GM12878 (cell line): ENCODE measurements around the gene OPCML.

Experiments used
- ASH2L ChIP-seq: fragments of 300-600, 200-600 bp; sonication (generic); IDR thresholded peaks from 2 replicates; pipeline ENCODE4 v1.6.1; 2017; ENCODE audit warnings: low read depth, mild to moderate bottlenecking, borderline replicate concordance
- CHD4 ChIP-seq: fragments of 200-600 bp; sonication (generic); IDR thresholded peaks from 2 replicates; pipeline ENCODE4 v1.6.1; 2016; ENCODE audit warnings: mild to moderate bottlenecking
- EP300 ChIP-seq, 2 experiments: fragments of 150-350 bp in 1 of 2; IDR thresholded peaks; 2 replicates each; pipeline ENCODE4 v1.6.1; 2011 to 2012; ENCODE audit warnings: low read depth in 2 of 2, low read length in 2 of 2, borderline replicate concordance in 1 of 2, improper control_type of control experiment in 1 of 2, inconsistent platforms in 1 of 2; ENCODE audit not compliant: control insufficient read depth in 1 of 2
- EZH2 ChIP-seq: IDR thresholded peaks from 2 replicates; pipeline ENCODE4 v1.6.1; 2012; ENCODE audit warnings: low read depth, mild to moderate bottlenecking, control low read depth, inconsistent platforms, low read length, borderline replicate concordance; ENCODE audit not compliant: control insufficient read depth
- GABPA ChIP-seq: IDR thresholded peaks from 2 replicates; pipeline ENCODE4 v1.6.1; 2014; ENCODE audit warnings: antibody characterized with exemption, low read depth, mild to moderate bottlenecking, inconsistent platforms
- HDGF ChIP-seq: fragments of 450-650 bp; IDR thresholded peaks from 2 replicates; pipeline ENCODE4 v1.6.1; 2016; ENCODE audit warnings: antibody characterized with exemption
- MXI1 ChIP-seq: fragments of 150-350 bp; IDR thresholded peaks from 2 replicates; pipeline ENCODE4 v1.6.1; 2011; ENCODE audit warnings: low read depth, mild to moderate bottlenecking, inconsistent platforms, low read length, improper control_type of control experiment
- POLR2A ChIP-seq: IDR thresholded peaks from 2 replicates; pipeline ENCODE4 v1.6.1; 2011; ENCODE audit warnings: low read depth, mild to moderate bottlenecking, low read length
- POLR2AphosphoS5 ChIP-seq: IDR thresholded peaks from 2 replicates; pipeline ENCODE4 v1.6.1; 2011; ENCODE audit warnings: mild to moderate bottlenecking, low read length, inconsistent platforms
- RFX5 ChIP-seq: IDR thresholded peaks from 2 replicates; pipeline ENCODE4 v1.6.1; 2011; ENCODE audit warnings: low read depth, low read length, improper control_type of control experiment
- TAF1 ChIP-seq: IDR thresholded peaks from 2 replicates; pipeline ENCODE4 v1.6.1; 2011; ENCODE audit warnings: mild to moderate bottlenecking, low read depth, low read length, borderline replicate concordance
- ZNF274 ChIP-seq: IDR thresholded peaks from one replicate; pipeline ENCODE4 v1.8.0; 2011; ENCODE audit not compliant: insufficient read length, insufficient read depth
- TF ChIP-seq, protein P1 (sequence below), 3 experiments: IDR thresholded peaks in 2 of 3; conservative IDR thresholded peaks in 1 of 3; 2 replicates each; pipeline ENCODE4 v1.5.1; 2011; ENCODE audit warnings: low read depth in 3 of 3, low read length in 3 of 3, mild to moderate bottlenecking in 3 of 3, control low read depth in 2 of 3, moderate library complexity in 2 of 3, inconsistent platforms in 1 of 3, mixed read lengths in 1 of 3; ENCODE audit not compliant: control insufficient read depth in 2 of 3, insufficient read depth in 1 of 3; ENCODE audit errors: extremely low read depth in 1 of 3
- TF ChIP-seq, protein P2 (sequence below): IDR thresholded peaks from 2 replicates; pipeline ENCODE4 v1.6.1; 2012; ENCODE audit warnings: low read length, inconsistent platforms

DNA sequence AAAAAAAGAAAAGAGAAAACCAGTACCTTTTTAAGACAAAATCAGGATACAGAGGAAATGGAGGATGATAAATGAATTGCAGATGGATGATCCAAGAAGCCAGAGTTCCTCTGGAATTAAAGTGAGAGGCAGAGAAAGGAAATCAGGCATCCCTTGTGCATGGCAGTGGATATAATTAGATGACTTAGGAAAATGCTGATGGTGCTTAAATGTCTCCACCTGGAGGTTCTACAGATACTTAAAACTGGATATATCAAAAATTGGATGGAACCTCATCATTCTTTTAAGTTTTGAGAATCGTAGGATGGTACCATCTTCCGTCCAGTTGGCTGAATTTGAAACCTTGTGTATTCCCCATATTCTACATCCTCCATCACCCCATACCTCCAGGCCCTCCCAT, 1121.9 kb downstream of the OPCML start:
- TF ChIP-seq GABPA: no peak
- TF ChIP-seq, protein P1, sequence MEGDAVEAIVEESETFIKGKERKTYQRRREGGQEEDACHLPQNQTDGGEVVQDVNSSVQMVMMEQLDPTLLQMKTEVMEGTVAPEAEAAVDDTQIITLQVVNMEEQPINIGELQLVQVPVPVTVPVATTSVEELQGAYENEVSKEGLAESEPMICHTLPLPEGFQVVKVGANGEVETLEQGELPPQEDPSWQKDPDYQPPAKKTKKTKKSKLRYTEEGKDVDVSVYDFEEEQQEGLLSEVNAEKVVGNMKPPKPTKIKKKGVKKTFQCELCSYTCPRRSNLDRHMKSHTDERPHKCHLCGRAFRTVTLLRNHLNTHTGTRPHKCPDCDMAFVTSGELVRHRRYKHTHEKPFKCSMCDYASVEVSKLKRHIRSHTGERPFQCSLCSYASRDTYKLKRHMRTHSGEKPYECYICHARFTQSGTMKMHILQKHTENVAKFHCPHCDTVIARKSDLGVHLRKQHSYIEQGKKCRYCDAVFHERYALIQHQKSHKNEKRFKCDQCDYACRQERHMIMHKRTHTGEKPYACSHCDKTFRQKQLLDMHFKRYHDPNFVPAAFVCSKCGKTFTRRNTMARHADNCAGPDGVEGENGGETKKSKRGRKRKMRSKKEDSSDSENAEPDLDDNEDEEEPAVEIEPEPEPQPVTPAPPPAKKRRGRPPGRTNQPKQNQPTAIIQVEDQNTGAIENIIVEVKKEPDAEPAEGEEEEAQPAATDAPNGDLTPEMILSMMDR (IDR thresholded peaks at IDR 0.05 in 2 of 3, conservative IDR thresholded peaks at IDR 0.05 in 1 of 3; ENCODE audit: control insufficient read depth in 2 of 3, extremely low read depth in 1 of 3, insufficient read depth in 1 of 3, low read depth in 3 of 3, low read length in 3 of 3): no peak
- TF ChIP-seq CHD4: no peak
- no peak for TF ChIP-seq EP300 (IDR thresholded peaks at IDR 0.05; ENCODE audit: borderline replicate concordance in 1 of 2, control insufficient read depth in 1 of 2, low read depth in 2 of 2, low read length in 2 of 2)
- TF ChIP-seq MXI1: no peak
- TF ChIP-seq POLR2AphosphoS5: no peak
- TF ChIP-seq POLR2A: no peak
- no peak for TF ChIP-seq ZNF274
- TF ChIP-seq, protein P2, sequence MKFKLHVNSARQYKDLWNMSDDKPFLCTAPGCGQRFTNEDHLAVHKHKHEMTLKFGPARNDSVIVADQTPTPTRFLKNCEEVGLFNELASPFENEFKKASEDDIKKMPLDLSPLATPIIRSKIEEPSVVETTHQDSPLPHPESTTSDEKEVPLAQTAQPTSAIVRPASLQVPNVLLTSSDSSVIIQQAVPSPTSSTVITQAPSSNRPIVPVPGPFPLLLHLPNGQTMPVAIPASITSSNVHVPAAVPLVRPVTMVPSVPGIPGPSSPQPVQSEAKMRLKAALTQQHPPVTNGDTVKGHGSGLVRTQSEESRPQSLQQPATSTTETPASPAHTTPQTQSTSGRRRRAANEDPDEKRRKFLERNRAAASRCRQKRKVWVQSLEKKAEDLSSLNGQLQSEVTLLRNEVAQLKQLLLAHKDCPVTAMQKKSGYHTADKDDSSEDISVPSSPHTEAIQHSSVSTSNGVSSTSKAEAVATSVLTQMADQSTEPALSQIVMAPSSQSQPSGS: no peak
- TF ChIP-seq EZH2: no peak
- TF ChIP-seq RFX5: no peak
- no peak for TF ChIP-seq ASH2L
- no peak for TF ChIP-seq HDGF
- no peak for TF ChIP-seq TAF1
